ENCODE measurements around the gene RGS5. TPM values are rescaled to one million over a fixed set of nuclear protein-coding genes. Genes with fewer than 3 reads are reported as not detected.

The RGS5 gene
- polyA plus RNA-seq, 3 donors, result 13.7 to 71.5 (median 52.3) TPM

DNA sequence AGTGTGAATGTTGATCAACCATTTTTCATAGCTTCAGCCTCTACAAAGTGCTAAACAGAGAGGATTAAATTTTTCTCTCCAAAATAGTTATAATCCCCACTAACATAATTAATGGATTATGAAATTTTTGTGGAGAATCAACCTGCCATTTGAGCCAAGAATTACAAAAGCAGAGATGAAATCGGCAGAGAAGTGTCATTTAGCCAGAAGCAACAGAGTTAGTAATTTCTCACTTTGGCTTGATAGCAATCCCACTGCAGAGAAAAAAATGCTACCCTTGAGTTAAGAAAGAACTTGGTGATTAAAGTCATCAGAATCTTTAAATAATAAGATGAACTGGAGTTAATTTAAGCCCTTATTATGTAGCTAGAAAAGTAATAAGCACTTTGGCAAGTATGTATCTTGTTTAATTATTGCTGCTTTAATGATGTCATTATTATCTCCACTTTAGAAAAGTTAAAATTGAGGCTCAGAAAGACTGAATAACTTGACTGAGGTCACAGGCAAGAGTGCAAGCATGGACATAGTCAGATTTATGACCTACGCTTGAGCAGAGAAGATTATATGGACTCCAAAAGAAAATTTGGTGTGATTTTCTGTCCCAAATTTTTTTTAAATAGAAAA, 96.2 kb downstream of the RGS5 start:
- WGBS, 3 donors, result 58 to 71% (median 70%) methylated on average over 2 of the region's 2 CpGs
- no peak overlapping the region for H3K27ac ChIP-seq (ENCODE audit: low read depth, low read length)

DNA sequence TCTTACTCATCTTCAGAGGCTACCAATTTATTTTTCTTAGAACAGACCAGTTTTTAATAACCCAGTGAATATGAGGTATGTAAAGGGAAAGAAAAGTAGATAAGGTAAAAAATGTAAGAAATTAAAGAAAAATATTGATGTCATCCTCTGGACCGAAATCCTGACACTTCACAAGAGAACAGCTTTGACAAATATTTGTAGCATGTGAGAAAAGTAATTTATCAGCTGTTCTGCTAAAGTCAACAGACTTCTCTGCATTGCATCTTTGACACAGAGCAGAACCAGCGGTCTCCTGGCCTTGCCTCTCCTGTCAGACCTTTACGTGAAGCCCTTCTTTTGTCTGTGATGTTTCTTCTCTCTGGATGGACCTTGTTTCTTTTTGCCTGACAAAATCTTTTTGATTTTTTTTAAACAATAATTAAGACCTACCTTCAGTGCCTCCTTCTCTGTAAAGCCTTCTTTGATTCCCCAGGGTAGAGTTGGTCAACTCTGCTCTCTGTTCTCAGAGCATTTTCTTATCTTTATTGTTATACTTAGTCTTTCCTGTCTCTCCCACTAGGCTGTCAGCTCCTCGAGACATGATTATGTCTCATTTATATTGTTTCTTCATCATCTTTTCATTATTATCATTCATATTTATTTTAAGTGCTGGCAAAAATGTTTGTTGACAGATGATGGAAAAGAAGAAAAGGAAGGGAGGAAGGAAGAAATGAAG, 98.2 kb downstream of the RGS5 start:
- 29 to 69% (median 66%) methylated on average over 4 of the region's 4 CpGs for WGBS, 3 donors
- no peak overlapping the region for H3K27ac ChIP-seq (ENCODE audit: low read depth, low read length)

DNA sequence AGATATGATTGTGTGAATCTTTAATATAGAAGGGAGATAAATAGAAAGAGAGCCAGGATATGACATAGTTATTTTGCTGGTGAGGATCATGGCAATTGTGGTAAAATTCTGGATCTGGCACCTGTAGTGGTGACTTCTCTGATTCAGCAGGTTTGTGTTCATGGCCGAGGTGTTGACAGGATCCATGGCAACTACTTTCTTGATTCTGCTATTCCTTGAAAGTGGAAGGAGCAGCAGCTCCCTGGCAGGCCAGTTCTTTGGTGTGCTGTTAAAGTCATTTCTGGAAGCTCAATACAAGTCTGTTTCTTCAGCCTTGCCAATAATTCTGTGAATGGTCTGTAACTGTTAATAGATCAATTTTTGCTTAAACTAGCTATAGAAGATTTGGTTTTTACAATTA, 100.1 kb downstream of the RGS5 start:
- no peak overlapping the region for H3K27ac ChIP-seq (ENCODE audit: low read depth, low read length)
- 53 to 86% (median 83%) methylated on average over 1 of the region's 1 CpG for WGBS, 3 donors

DNA sequence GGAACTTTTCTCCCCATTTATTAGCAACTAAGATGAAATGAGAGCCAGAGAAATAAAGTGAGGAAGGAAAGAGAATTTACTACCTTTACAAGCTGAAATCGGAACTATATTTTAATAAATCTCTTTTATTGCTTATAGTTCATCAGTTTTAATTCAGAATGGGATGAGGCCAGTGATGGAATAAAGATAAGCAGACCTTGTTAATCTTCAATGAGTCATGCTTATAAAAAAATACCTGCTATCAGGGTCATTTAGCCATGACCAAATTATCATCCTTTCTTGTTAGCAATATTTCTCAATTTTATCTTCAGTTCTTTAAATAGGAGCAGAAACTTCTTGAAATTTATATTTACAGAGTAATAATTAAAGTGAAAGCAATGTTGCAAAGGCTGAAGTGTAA, 107.5 kb downstream of the RGS5 start:
- WGBS, 3 donors, result 77 to 88% (median 78%) methylated on average over 1 of the region's 1 CpG
- no peak overlapping the region for H3K27ac ChIP-seq (ENCODE audit: low read depth, low read length)

DNA sequence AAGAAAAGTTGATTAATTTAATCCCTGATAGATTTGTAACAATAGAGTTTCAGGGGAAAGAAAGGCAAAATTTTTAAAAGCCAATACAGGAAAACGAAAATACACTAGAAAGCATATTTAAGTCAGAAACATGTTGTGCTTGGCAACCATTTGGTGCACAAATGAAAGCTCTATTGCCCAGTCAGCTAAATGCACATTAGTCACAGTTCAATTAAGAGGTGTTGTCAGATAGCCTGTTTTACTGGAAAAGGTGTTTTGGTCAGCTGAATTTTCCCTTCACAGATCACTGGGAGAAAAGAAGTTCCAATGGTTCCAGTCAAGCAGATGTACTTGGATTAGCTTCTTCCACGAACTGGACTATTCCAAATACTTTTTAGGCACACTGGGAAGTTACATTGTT, 108.1 kb downstream of the RGS5 start:
- 51 to 60% (median 57%) methylated on average over 2 of the region's 2 CpGs for WGBS, 3 donors
- no peak overlapping the region for H3K27ac ChIP-seq (ENCODE audit: low read depth, low read length)

DNA sequence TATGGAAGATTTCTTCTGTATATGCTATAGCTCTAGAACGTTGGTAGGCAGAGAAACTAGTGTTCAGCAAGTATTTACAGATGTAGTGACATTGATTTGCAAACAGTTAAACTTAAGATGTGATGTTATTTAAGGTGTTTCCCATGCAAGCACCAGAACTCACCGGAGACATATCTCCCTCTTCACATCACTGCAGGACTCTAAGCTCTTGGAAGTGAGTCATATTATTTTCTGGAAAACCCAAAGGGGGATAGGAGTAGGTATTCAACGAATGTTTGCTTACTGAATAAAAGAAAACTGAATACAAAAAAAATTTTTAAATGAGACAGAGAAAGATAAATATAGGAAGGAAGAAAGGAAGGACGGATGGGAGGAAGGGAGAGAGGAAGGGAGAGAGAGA, 108.5 kb downstream of the RGS5 start:
- no peak overlapping the region for H3K27ac ChIP-seq (ENCODE audit: low read depth, low read length)
- WGBS, 3 donors, result 50 to 63% (median 51%) methylated on average over 4 of the region's 4 CpGs

DNA sequence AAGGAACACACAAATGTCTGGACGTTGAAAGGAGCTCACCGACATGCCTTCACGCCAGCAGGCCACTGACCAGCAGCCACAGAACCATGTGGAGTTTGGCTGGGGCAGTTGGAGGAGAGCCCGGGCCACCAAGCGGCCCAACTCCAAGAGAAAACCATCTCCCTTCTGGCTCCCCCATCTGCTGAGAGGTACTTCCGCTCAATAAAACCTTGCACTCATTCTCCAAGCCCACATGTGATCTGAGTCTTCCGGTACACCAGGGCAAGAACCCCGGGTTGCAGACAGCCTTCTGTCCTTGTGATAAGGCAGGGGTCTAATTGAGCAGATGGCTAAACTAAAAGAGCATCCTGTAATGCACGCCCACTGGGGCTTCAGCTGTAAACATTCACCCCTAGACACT, 109.1 kb downstream of the RGS5 start:
- 86 to 92% (median 86%) methylated on average over 9 of the region's 9 CpGs for WGBS, 3 donors
- H3K27ac ChIP-seq (ENCODE audit: low read depth, low read length), result no peak overlapping the region

DNA sequence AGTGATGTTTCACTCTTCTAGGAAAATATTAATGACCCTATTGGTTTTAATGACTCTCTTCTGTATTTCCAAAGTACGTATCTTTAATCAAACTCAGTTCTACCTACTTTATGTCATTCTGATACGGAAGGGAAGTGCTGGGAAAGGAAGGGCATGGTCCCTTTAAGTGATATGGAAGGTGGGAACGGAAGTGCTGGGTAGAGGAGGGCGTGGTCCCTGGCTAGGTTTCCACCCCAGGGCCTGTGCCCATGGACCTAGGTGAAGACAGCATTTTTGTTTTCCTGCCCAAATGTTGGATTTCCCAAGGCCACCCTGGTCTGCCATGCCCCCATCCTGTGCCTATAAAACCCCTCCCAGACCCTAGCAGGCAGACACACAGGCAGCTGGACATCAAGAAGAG, 109.5 kb downstream of the RGS5 start:
- WGBS, 3 donors, result 70 to 82% (median 78%) methylated on average over 4 of the region's 4 CpGs
- H3K27ac ChIP-seq (ENCODE audit: low read depth, low read length), result no peak overlapping the region

Other genes with a start within 250 kb of the RGS5 start
- gene RGS4, start 133.6 kb downstream of the RGS5 start, polyA plus RNA-seq, result 1 to 10 TPM in 2 of 3 donors, under 1 TPM in 1; 0.93 to 8.4 (median 5.8) TPM
- under 1 TPM; 0.22 to 0.90 (median 0.24) TPM for gene NUF2, start 119.0 kb upstream of the RGS5 start, polyA plus RNA-seq

Measured in adipose tissue (tissue), 3 donors.